Measurements from ENCODE around the gene CSTPP1.

GRCh38 chr11:47178316-47178715, 241.8 kb downstream of the CSTPP1 start:
- TF ChIP-seq CTCF (IDR thresholded peaks at IDR 0.05) = no peak
- no peak for TF ChIP-seq POLR2A (IDR thresholded peaks at IDR 0.05)
- no peak for TF ChIP-seq POLR2AphosphoS5 (IDR thresholded peaks at IDR 0.05)
